Right forelimb (tissue), 1 donor: ENCODE measurements around the gene MYRFL.

Source experiments
- DNase-seq: peaks from one replicate; pipeline ENCODE4 v3.0.0-alpha.2; 2018

Gene MYRFL

DNA sequence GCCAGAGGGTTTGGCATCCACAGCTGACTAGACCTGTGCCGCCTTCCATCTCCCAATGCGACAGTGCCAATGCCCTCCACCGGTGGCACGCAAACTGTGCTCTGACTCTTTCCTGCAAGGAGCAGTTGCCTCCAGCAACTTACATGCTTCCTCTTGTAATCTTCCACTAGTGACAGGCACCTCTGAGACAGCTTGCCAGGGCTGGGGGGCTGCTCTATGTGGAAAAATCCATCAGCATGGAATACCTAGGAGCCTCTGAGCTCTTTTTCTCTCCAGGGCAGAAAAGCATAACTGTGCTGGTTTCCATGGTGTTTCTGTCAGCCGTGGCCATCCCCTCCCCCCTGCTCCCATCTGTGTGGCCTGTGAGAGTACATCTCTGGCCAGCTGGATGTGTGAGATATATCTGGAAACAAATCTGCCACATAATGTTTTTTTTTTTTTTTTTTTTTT, 110.6 kb downstream of the MYRFL start:
- peak; percentile 54 for DNase-seq

DNA sequence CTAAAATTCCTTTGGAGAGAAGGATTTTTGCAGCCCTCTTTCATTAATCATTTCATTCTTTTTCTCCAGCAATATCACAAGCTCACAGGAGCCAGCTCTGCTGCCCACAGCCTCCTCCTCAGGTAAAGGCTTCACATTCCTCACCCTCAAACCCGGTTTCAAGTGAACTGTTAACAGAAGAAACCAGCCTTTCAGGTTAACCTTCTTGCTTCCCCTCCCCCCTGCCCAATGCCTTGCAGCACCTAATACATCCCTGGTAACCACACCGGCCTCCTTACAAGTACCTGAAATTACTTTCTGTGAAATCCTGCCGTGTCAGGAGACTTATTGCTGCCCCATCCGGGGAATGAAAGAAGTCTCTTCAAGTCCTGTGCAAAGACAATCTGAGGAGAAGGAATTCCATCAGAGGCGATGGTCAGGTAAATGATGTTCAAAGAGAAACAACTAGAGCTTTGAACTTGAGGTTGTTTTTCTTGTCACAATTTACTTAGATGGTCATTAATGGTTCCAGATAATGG, 111.2 kb downstream of the MYRFL start:
- no peak for DNase-seq

DNA sequence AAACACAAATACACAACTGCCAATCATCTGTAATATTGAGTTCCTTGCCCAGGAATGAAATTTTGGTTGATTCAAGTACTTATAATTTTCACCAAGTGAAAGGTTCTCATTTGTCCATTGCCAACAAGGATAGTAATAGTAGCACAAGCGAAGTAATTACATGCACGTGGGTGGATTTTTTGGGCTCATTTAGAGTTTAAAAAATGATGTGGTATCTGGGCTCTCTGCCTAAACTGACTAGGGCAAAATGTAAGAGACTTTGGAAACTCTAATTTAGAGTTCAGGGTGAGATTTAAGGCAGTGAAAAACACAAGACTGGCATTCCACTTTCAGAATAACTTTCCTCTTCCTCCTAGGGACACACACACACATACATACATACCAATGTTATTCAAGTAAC, 111.7 kb downstream of the MYRFL start:
- no peak for DNase-seq

DNA sequence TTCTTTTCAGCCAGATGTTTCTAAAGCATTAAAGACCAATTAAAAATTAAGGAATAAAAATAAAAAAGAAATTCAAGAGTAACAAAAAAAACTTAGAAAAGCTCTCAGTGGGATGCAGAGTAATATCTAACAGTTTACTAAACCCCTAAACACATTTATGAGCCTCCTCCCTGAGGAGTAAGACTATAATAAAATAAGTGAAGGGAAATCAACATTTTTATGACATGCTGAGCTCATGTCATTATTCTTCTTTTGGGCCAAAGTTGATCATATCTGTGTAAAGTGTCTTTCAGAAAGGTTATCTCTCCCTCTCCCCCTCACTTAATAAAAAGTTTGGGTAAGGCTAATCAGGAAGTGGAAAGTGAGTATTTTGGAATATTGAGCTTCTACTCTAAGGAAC, 122.1 kb downstream of the MYRFL start:
- no peak for DNase-seq

DNA sequence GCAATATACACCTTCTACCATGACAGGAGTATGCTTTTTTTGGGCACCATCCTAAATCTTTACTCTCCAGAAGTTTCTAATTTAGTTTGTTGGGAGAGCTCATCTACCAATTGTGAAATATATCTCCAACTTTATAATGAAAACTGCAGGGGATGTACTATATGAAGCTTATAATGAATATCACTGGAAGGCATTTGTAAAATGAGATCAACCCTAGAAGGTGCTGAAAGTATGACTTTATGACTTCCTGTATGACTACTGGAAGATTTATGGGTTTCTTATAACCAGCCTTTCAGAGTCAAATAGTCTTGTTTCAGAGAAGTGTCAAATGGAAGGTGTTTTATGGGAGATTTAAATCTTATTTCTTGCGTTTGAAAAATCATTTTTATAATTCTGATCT, 122.9 kb downstream of the MYRFL start:
- no peak for DNase-seq

DNA sequence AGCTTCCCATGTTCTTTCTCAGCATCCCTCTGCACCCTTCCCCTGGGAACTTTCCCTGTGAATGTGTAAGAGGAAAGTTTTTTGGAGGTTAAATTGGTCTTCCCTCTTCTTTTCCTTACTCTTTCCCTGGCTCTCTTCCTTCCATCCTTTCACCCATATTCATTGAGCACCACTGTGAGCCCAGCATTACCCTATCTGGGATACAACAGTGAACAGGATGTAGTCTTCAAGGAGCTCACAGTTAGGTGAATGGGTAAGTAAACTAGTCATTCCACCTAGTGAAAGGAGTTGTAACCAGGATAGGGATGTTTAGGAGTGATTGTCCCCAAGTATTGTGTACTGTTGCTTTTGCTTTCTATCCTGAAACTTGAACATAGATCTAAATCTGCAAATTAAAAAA, 123.8 kb downstream of the MYRFL start:
- no peak for DNase-seq

DNA sequence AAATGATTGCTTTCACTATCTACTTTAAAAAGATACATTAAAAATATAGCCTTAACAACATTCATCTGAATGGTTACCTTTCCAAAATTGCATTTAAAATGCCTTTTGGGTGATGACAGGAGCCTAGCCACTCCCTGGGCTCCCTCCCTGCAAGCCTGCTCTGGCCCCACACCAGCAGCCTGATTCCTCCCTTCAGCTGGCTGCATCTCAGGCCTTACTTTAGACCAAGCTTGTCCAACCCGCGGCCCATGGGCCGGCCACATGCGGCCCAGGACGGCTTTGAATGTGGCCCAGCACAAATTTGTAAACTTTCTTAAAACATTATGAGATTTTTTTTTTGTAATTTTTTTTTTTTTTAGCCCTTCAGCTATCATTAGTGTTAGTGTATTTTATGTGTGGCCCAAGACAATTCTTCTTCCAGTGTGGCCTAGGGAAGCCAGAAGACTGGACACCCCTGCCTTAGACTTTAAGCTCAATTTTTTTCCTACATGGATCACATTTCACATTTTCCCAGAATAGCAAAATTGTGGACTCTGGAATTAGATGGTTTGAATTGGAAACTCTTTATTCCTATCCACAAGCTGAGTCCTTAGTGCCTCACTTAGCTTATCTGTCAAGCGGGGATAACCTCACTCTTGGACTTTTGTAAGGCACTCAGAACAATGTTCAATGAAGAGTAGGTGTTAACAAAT, 124.4 kb downstream of the MYRFL start:
- no peak for DNase-seq

DNA sequence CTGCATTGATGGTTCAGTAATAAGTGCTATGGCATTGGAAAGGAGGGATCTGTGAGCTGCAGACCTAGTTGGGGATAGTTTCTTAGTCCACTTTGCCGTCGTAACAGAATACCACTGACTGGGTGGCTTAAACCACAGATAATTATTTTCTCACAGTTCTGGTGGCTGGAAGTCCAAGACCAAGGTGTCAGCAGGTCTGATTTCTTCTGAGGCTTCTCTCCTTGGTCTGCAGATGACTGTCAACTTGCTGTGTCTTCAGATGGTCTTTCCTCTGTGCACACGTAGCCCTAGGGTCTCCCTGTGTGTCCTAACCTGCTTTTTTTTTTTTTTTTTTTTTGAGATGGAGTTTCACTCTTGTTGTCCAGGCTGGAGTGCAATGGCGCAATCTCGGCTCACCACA, 126.1 kb downstream of the MYRFL start:
- no peak for DNase-seq

DNA sequence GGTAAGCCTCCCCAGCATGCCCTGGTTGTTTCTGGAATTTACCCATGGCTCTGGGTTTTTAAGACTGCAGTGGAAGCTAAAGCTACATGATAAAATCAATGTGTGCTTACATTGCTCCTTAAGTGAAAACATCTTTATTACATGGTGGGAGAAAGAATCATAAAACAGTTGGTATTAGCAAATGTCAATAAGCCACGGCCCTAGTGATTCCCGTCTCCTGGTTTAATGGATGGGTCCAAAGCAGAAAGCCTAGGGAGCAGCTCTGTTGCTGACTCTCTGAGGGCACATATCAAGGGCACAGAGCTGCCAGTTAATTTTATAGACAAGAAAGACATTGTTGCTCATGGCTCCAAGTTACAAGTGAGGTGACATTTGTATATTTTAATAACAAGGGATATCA, 127.9 kb downstream of the MYRFL start:
- DNase-seq: no peak

DNA sequence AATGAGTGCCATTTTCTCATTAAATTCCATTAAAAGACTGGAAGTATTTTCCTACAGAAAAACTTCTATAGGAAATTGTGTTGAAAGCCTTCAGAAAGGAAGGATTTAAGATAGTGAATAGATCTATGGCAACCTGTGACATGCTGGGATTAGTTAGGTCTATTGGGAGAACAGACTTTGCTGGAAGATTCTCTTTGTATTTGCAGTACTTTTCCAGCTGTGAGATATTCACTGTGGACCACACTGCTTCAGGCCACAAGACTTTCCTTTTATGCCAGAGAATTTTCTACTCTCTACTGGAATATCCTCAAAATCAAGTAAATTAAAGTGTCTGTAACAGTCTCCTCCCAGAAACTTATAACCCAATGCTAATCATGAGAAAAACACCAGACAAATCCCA, 136.2 kb downstream of the MYRFL start:
- no peak for DNase-seq

DNA sequence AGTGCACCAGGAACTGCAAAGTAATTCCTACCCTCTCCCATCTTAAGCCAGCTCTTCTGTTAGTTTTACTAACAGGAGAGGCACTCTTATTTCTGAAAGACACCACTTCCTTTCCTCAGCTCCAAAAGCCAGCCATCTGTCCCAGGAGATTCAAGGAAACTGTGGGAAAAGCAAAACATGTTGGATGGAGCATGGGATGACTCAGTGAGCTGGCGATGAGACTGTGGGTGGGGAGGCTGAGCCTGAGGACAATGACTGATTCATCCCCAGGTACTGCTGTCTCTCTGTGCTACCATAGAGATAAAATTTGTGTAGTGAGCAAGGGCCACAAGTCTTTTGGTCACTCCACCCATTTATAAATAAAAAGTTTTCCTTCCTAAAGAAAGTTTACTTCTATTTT, 141.4 kb downstream of the MYRFL start:
- DNase-seq: no peak

DNA sequence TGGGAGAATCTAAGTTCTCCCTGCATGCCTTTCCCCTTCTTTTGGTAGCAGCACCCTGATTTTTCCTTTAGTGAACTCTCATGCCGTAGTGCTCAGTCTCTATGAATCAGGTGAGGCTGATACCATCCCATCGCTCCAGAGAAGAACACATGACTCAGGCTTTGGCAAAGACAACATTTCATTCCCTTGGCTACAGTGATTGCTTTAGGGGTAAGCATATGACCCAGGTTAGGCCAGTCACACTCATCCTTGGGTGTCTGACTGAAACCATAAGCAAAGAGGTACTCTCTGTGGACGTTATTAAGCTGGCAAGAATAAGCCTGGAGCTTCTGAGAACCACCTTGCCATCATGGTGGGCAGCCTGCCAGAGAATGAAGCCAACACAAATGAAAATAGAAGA, 141.8 kb downstream of the MYRFL start:
- DNase-seq: no peak

DNA sequence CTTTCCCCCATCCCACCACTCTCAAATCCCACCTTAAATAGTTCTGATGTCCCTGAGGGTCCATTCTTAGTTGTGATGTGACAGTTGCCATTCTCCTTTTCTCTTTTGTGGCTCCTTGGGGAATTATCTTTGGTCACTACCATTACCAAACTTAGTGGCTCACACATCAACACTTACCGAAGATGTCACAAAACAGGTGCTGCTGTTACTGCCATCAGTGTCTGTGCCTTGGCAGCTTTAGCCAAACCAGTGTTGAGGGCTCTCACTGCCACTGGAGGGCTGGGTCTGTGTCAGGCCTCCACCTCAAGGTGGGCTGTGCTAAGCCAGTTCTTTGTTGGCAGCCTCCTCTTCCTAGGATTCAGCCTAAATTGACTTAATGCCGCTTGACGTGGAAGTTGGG, 144.0 kb downstream of the MYRFL start:
- DNase-seq: no peak

DNA sequence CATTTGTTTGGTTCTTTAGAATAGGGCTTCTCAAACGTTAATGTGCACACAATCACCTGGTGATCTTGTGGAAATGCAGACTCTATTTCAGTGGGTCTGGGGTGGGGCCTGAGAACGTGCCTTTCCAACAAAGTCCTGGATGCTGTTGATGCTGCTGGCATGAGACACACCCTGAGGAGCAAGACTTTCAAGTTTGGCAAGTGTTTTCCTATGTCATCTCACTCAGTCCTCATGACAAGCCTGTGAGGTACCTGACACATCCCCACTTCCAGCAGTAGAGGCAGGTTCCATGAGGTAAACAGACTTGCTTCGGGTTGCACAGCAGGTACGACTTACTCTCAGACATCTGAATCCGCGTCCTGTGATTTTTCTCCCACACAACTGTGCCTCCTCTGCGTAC, 147.1 kb downstream of the MYRFL start:
- DNase-seq: no peak

DNA sequence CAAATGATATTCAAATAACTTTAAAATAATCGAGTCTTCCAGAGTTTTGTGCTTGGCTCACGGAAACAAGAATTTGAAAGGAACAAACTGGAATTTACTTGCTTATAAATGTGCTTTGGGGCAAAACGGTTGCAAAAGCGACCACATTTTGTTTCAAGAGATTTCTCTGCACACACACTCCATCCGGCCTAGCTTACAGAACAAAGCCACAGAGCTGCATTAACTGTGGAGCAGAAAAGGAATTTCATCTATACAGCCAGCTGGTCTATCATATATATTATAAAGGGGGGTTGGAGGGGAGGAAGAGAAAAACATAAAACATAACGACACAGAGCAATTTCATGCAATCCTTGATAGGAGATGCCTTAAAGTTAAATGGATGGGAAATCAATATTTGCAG, 153.0 kb downstream of the MYRFL start:
- DNase-seq: no peak

DNA sequence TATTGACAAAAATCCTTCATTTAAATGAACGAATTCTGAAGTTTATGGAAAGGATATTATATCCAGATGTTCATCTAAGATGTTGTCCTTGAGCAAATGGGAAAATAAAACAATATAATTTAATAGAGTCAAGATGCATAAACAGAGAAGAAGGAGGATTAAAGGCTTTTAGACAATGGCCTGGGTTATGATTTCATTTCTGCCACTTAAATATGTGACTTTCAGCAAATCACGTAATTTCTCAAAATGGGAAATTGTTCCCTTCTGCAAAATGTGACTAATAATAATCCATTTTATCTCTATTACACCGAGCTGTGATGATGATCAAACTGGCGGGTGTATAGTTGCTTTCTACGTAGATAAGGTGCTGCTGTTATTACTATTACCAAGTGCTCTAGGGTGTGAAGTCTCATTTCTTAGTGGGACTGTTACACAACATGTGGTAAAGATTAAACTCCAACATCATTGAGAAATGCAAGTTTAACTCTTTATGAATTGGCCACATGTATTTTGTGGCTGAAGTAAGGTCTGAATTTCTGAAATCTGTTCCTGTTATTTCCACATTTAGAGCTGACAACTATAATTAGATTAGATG, 157.0 kb downstream of the MYRFL start:
- DNase-seq: no peak

DNA sequence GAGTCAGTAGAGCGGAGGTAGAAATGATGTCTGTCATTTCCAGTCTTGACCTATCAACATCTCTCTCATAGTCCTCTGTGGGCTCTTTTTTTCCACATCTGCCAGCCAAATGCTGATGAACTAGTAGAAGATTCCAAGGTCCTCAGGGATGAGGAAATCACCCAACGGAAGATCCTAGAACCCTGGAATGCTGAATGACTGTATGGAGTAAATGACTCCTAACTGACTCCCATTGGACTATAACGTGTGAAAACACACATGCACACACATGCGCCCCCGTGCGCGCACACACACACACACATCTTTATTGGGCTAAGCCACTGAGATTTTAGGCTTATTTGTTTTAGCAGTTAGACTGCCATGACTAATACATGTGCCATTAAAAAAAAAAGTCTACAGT, 159.2 kb downstream of the MYRFL start:
- no peak for DNase-seq

DNA sequence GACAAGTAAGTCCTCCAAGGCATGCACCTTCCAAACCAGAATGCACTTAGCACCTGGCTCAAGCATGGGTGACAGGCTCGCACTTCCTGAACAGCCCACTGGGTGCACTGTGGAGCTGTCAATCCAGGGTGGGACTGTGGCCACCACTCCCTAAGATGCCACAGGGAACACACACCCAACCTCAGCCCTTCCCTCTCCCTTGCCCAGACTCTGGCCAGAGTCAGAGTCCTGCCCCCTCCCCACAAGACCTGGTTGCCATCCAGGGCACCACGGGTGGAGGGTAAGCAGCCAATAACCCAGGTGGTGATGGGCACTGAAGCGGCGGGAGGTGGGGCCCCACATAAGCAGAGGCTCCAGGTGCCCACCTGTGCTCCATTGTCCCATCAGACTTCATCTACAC, 160.6 kb downstream of the MYRFL start:
- DNase-seq: no peak

DNA sequence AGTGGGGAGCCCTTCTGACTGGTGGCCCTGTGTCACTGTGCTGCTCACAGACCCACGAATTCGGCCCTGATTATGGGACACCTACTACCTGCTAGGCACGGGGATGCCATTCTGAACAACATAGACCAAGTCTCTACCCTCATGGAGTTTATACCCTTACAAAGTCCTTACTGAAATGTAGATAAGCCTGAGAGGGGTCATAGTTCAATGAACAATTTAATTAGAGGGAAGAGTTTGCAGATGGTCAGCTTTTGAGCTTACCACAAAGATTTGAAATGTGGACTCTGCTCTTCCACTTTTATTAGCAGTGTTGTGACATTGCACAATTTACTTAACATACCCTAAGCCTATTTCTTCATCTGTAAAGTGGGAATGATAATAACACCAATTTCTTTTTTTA, 161.1 kb downstream of the MYRFL start:
- no peak for DNase-seq

DNA sequence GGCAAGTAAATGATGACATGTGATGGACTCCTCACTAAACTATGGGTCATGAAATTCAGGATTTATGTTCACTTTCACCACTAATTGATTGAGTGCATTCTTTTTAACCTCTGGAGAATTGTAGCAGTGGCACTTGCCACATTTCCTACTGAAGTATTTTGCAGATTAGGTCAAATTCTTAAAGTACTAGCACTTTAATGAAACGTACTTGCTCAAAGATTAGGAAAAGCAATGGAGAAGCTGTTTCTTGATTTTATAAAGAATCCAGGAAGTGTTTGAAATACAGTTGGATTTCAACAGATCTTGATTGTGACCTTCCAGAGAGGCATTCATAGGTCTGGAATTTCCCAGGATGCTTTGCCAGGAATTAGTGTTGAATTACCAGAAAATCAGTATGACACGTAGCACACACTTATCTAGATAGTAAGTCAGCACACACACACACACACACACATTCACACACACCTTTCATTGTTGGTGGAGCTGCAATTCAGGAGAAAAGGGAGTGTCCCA, 162.6 kb downstream of the MYRFL start:
- DNase-seq: no peak

DNA sequence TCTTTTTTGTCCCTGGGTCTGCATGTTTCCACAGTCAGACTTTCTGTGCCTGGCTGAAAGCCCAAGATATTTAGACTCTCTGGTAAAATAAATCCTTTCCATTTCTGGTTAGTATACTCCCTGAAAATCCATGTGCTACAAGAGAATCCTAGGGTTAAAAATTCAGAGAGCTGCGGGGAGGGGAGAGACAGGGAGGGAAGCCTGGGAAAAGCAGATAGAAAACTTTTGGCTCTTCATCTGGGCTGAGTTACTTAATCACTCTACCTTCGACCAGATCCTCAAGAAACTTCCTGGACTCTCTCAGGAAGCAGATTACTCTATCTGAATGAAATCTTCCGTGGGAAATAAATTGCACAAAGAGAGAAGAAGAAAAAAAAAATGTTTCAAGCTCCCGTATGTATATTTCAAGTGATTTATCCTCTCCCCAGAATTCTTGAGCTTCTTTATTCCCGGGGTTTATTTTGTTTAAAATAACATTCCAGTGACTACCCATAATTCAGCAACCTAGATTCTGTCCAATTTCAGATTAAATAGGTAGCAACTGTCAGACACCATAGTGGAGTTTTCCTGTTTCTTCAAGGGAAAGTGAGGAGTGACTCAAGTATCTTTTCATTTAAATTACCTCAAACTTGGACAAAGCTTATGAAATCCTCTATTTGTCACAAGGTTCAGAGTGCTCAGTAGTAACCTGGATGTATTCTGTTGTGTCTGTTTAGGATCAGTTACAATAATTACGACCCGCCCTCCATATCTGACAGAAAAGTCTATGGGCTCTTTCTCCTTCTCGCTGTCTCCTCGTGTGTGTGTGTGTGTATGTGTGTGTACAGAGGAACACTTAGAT, 163.7 kb downstream of the MYRFL start:
- DNase-seq: no peak

DNA sequence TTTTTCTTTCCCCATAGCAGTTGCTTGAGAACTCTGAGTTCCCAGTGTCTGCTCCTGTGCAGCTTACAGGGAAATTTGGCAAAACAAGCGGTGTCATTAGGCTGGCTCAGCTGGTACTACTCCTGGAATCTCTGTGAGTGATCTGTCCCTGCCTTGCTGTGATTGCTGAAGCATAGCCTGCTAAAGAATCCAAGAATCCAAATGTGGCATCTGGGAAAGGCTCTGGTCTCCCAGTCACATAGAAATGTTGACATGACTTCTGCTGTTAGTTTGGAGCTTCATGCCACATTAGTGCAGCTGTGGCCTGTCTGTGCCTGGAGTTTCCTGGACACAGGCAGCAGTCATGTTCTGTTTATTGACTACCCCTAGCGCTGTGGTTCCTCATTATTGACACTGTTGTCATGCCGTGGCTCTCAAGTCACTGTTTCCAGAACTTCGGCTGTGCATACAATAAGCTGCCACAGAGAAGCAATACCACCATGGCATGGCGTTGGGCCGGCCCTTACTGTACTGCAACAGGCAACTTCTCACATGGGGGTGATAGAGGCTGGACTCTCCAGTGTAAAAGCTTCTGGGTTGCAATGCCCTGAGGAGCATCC, 166.8 kb downstream of the MYRFL start:
- DNase-seq: no peak

DNA sequence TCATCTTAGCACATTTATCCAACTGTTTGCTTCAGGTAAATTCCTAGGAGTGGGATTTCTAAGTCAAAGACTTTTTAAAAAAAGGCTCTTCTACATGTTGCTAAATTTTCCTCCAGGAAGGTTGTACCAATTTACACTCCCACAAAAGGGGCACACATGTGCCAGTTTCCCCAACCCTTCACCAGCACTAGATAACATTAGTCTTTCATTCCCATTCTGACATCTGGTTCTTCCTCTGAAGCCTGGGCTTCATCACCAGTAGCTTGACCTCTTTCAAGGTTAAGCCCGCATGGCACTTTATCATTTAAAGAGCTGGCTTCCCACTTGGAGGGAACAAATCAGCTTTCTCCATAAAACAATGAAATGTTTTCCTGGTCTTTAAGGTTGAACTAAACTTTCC, 168.4 kb downstream of the MYRFL start:
- no peak for DNase-seq
